Measurements from ENCODE around the gene ZNF844.
"Not testable (repeated sequence)": the region's sequence is repeated elsewhere in the genome, so short reads cannot be mapped to it uniquely, and the experiment has no call there.

Gene ZNF844

DNA sequence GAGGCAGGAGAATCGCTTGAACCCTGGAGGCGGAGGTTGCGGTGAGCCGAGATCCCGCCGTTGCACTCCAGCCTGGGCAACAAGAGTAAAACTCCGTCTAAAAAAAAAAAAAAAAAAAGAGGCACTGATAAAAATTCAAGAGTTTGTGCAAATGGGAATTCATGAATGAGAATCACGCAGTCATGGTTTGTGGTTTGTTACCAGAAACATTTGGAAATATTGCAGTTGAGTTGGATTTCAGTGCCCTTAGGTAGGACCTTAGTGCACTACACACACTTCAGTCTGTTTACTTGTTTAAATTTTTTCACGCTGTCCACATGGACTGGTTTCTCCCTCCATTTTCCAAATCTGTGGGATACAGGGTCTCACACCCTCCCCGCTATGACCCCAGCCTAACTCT, 28.4 kb downstream of the ZNF844 start:
- no peak for DNase-seq

DNA sequence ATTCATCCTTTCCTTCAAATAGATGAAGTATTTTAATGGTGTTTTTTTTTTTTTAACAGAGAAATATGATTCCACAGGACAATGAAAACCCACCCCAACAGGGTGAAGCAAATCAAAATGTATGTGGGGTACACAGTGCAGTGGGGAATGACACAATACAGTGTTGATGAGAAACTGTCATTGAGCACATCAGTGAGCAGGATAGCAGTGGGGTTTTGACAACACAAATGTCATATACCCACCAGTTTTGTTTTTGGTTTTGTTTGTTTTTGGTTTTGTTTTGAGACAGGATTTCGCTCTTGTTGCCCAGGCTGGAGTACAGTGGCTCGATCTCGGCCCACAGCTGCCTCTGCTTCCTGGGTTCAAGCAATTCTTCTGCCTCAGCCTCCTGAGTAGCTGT, 29.2 kb downstream of the ZNF844 start:
- no peak for DNase-seq

DNA sequence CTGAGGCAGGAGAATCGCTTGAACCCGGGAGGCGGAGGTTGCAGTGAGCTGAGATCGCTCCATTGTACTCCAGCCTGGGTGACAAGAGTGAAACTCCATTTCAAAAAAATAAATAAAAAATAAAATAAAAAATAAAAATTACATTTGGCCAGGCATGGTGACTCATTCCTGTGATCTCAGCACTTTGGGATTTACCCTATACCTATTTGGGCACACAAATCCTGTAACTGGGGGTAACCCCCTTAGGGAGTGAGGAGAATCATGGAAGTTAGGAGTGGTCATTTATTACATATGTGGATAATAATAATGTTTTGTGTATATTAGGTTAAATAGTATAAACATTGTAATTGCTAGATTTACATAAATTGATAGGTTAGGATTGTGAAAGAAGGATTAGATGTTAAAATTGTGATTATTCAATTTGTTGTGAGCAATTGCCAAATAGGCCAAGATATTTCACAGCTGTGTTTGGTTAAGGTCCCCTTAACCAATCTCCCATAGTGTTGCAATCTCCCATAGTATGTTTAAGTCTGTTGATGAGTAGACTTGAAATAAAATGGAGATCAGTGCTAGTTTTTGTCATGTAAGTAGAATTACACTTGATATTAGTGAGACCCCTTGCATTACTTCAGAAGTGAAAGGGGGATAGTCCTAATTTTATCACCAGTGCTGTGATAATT, 30.7 kb downstream of the ZNF844 start:
- DNase-seq, result no peak

DNA sequence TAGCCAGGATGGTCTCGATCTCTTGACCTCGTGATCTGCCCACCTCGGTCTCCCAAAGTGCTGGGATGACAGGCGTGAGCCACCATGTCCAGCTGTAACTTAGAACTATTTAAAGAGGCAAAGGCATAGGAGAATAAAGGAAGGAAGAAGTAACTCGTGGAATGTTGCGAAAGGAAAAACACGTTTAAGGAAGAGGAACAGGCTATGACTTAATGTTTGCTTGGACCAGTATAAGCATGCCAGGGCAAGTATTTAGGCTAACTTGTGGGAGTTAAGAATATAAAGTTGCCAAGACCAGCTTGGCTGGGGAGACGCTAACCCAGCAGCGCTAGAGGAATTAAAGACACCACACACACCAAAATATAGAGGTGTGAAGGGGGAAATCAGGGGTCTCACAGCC, 33.5 kb downstream of the ZNF844 start:
- DNase-seq, result no peak

DNA sequence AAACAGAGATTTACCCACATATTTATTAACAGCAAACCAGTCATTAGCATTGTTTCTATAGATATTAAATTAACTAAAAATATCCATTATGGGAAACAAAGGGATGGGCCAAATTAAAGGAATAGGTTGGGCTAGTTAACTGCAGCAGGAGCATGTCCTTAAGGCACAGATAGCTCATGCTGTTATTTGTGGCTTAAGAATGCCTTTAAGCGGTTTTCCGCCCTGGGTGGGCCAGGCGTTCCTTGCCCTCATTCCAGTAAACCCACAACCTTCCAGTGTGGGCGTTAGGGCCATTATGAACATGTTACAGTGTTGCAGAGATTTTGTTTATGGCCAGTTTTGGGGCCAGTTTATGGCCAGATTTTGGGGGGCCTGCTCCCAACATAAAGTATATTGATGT, 39.4 kb downstream of the ZNF844 start:
- not testable (repeated sequence) for DNase-seq

DNA sequence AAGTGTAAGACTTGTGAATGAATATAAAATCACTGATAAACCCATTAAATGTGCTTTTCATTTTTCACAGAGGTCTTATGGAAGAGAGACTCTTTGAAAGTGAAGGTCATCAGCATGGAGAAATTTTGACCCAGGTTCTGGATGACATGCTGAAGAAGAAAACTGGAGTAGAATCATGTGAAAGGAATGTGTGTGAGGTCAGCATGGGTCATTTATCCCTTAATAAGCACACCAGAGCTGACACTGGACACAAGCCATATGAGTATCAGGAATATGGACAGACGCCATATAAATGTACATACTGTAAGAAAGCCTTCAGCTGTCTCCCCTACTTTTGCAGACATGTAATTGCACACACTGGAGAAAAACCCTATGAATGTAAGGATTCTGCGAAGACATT, 46.6 kb downstream of the ZNF844 start:
- DNase-seq, result no peak

DNA sequence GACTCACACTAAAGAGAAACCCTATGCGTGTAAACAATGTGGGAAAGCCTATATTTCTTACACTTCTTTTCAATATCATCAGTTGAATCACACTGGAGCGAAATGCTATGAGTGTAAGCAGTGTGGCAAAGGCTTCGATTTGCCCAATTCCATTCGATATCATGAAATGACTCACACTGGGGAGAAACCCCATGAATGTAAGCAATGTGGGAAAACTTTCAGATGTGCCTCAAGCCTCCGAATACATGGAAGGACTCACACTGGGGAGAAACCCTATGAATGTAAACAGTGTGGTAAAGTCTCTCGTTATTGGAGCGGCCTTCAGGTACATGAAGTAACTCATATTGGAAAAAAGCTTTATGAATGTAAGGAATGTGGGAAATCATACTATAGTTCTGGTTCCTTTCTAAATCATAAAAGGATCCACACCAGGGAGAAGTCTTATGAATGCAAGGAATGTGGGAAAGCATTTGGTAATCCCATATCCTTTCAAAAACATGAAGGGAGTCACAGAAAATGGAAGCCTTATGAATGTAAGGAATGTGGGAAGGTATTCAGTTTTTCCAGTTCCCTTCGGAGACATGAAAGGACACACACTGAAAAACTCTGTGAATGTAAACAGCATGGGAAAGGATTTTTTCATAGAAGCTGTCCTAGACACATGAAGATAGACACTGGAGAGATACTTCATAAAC, 47.6 kb downstream of the ZNF844 start:
- no peak for DNase-seq

DNA sequence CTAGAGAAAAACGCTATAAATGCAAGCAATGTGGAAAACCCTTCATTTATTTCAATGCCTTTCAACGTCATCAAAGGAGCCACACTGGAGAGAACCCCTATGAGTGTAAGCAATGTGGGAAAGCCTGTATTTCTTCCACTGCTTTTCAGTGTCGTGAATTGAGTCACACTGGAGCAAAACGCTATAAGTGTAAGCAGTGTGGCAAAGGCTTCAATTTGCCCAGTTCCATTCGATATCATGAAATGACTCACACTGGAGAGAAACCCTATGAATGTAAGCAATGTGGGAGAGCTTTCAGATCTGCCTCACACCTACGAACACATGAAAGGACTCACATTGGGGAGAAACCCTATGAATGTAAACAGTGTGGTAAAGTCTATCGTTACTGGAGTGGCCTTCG, 48.2 kb downstream of the ZNF844 start:
- no peak for DNase-seq

DNA sequence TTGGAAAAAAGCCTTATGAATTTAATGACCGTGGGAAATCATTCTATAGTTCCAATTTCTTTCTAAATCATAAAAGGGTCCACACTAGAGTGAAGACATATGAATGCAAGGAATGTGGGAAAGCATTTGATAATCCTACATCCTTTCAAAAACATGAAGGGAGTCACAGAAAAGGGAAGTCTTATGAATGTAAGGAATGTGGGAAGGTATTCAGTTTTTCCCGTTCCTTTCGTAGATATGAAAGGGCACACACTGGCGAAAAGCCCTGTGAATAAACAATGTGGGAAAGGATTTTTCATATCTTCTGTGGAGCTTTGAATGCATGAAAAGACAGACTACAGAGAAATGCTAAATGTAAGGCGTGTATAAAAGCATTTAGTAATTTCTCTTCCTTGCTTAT, 48.6 kb downstream of the ZNF844 start:
- DNase-seq, result no peak

DNA sequence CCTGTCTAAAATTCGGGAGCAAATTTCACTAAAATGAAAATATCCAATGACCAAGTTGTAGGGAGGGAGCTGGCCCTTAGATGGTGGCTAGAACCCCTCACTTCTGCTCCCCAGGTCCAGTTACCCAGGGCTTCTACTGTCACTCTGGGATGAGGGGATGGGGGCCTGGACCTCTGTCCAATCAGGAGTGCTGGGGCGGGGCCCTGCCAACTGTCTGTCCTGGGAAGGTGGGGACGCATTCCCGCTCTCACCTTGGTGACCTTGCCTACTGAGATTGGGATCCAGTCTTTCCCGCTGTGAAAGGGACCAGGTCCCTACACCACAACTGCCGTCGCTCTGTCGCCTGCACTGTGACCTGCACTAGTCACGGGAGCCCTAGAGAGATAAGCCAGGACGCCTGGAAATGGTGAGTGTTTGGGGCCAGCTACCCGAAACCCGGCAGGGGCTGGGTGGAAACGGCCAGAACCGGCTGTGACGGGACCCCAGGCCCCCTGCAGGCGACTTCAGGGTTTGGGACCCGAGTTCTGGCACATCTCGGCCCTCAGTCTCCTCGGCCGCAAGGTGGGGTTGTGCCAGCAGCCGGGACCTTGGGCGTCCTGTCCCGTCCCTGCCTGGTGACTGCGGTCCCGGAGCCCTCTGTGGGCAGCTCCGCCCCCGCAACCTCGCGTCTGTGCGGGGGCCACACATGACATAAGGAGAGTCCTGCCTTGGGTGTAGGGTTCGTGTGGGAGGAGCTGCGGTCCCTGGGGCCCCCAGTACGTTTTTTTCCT, 52.9 kb downstream of the ZNF844 start:
- DNase-seq, result no peak

DNA sequence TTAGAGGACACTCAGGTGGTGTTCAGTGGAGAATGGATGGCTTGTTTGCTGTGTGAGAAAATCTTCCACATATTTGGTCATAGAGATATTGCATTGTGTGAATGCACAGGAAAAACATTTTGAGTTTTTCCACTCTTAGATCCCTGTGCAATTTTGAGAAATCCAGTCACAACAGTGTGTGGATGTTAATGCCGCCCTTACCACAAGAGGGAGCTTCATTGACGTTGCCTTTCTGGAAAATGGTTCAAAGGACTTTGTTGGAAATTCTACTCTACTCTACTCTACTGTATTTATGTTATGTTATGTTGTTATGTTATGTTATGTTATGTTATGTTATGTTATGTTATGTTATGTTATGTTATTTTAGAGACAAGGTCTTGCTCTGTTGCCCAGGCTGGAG, 62.2 kb downstream of the ZNF844 start:
- no peak for DNase-seq
